ENCODE results near the gene EHD4.

EHD4 gene

GRCh38 chr15:41958002-41958420 is 14.3 kb downstream of the EHD4 start:
- DNase-seq (ENCODE audit: extremely low read depth in 1 of 2, low read depth in 1 of 2) = no peak

- DNase-seq (ENCODE audit: extremely low read depth in 1 of 2, low read depth in 1 of 2) = no peak
Measured at GRCh38 chr15:41957021-41957897, 15.1 kb downstream of the EHD4 start.

GRCh38 chr15:41955807-41956525 is 16.4 kb downstream of the EHD4 start:
- DNase-seq (ENCODE audit: extremely low read depth in 1 of 2, low read depth in 1 of 2) = no peak

GRCh38 chr15:41955100-41955499 is 17.3 kb downstream of the EHD4 start:
- DNase-seq (ENCODE audit: extremely low read depth in 1 of 2, low read depth in 1 of 2) = no peak

- no peak for DNase-seq (ENCODE audit: extremely low read depth in 1 of 2, low read depth in 1 of 2)
Measured at GRCh38 chr15:41954036-41954435, 18.3 kb downstream of the EHD4 start.

- DNase-seq (ENCODE audit: extremely low read depth in 1 of 2, low read depth in 1 of 2) = no peak
Measured at GRCh38 chr15:41952013-41952563, 20.3 kb downstream of the EHD4 start.

- no peak for DNase-seq (ENCODE audit: extremely low read depth in 1 of 2, low read depth in 1 of 2)
Measured at GRCh38 chr15:41951571-41951970, 20.8 kb downstream of the EHD4 start.

GRCh38 chr15:41950489-41950888 is 21.9 kb downstream of the EHD4 start:
- DNase-seq (ENCODE audit: extremely low read depth in 1 of 2, low read depth in 1 of 2) = no peak

- DNase-seq (ENCODE audit: extremely low read depth in 1 of 2, low read depth in 1 of 2) = no peak
Measured at GRCh38 chr15:41950127-41950483, 22.3 kb downstream of the EHD4 start.

- no peak for DNase-seq (ENCODE audit: extremely low read depth in 1 of 2, low read depth in 1 of 2)
Measured at GRCh38 chr15:41949401-41950126, 22.8 kb downstream of the EHD4 start.

- no peak for DNase-seq (ENCODE audit: extremely low read depth in 1 of 2, low read depth in 1 of 2)
Measured at GRCh38 chr15:41948490-41948889, 23.9 kb downstream of the EHD4 start.

- DNase-seq (ENCODE audit: extremely low read depth in 1 of 2, low read depth in 1 of 2) = no peak
Measured at GRCh38 chr15:41946970-41947369, 25.4 kb downstream of the EHD4 start.

GRCh38 chr15:41945731-41946130 is 26.6 kb downstream of the EHD4 start:
- DNase-seq (ENCODE audit: extremely low read depth in 1 of 2, low read depth in 1 of 2) = no peak

GRCh38 chr15:41945221-41945620 is 27.1 kb downstream of the EHD4 start:
- DNase-seq (ENCODE audit: extremely low read depth in 1 of 2, low read depth in 1 of 2) = no peak

GRCh38 chr15:41944313-41944940 is 27.9 kb downstream of the EHD4 start:
- no peak for DNase-seq (ENCODE audit: extremely low read depth in 1 of 2, low read depth in 1 of 2)

- no peak for DNase-seq (ENCODE audit: extremely low read depth in 1 of 2, low read depth in 1 of 2)
Measured at GRCh38 chr15:41943543-41944312, 28.6 kb downstream of the EHD4 start.

- DNase-seq (ENCODE audit: extremely low read depth in 1 of 2, low read depth in 1 of 2) = no peak
Measured at GRCh38 chr15:41942886-41943285, 29.5 kb downstream of the EHD4 start.

- no peak for DNase-seq (ENCODE audit: extremely low read depth in 1 of 2, low read depth in 1 of 2)
Measured at GRCh38 chr15:41941644-41942415, 30.5 kb downstream of the EHD4 start.

- DNase-seq (ENCODE audit: extremely low read depth in 1 of 2, low read depth in 1 of 2) = peak in 1 of 2 donors; percentile 57
Measured at GRCh38 chr15:41940441-41940857, 31.9 kb downstream of the EHD4 start.

Data from stimulated activated CD8-positive, alpha-beta memory T cell treated with anti-CD3 and anti-CD28 coated beads, Interleukin-7, amount 100 ng/mL, for 48 hours (primary cell).